HG02885 (cell line): ENCODE data around the gene RBP5.

Experiments
- ATAC-seq: cut with Tn5 transposase; IDR thresholded peaks from one replicate; pipeline ENCODE4 v1.9.1; 2021; ENCODE audit warnings: mild to moderate bottlenecking; ENCODE audit not compliant: unreplicated experiment, poor library complexity

RBP5 gene, protein sequence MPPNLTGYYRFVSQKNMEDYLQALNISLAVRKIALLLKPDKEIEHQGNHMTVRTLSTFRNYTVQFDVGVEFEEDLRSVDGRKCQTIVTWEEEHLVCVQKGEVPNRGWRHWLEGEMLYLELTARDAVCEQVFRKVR

DNA sequence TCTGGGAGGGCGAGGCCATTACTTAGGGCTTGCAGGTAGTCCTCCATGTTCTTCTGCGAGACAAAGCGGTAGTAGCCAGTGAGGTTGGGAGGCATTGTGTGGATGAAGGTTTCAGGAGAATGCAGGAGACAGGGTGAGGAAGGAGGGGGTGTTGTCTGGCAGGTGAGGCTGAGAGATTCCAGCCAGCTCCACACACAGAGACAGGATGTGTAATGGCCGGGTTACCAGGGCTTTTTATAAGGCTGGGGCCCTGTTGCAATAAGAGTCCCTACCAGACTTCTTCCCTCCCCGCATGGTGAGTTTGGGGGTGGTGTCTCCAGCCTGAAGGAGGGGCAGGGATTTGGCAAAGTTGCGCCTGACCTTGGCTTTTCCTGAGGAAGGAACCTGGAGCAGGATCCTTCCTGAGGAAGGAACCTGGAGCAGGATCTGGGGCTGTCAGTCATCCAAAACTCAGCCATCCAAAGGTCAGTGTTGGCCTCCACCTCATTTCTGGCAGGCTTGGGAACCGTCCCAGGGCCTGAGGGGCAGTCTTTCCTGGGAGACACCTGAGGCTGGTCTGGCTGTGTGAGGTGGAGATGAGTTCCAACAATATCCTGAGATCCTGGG is at the start of gene RBP5:
TSS of gene RBP5 (minus strand) at position 209 of the 606 bp plus-strand sequence. CDS start at position 95, 114 bp downstream.
- ATAC-seq: no peak

DNA sequence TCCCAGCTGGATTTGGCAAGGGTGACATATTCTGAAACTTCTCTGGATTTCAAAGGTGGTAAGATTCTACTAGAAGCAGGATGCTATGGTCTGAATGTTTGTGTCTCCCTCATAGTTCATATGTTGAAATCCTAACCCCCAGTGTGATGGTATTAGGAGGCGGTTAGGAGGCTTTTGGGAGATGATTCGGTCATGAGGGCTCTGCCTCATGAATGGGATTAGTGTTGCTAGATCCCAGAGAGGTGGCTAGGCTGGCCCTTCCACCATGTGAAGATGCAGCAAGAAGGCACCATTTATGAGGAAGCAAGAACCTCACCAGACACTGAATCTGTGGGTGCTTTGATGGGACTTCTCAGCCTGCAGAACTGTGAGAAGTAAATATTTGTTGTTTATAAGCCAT is 49.8 kb upstream of the RBP5 start:
- ATAC-seq: no peak

DNA sequence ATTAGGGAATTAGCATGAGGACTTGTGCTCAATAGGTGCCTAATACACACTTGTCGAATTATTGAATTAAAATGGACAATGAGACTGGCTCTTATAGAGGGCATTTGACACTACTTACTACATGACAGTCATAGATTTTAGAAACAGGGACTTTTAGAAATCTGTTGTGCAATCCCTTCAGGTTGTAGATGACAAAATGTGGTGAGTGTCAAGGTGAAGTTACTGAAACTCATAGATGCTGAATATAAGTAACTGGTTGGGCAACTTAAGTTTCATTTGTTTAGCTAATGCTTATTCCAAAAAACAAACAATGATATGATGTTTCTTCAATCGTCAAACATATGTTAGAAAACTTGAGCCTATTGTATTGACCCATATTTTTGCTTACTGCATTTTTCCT is 47.9 kb upstream of the RBP5 start:
- ATAC-seq: no peak

DNA sequence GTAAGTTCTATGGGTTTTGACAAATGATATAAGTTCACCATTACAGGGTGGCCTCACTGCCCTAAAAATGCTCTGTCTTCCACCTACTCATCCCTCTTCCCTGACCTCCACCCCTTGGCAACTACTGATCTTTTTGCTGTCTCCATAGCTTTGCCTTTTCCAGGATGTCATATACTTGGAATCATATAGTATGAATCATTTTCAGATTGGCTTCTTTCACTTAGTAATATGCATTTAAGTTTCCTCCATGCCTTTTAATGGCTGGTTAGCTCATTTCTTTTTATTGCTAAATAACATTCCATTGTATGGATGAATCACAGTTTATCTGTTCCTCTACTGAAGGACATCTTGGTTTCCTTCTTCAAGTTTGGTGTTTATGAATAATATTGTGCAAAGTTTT is 46.8 kb upstream of the RBP5 start:
- no peak for ATAC-seq

DNA sequence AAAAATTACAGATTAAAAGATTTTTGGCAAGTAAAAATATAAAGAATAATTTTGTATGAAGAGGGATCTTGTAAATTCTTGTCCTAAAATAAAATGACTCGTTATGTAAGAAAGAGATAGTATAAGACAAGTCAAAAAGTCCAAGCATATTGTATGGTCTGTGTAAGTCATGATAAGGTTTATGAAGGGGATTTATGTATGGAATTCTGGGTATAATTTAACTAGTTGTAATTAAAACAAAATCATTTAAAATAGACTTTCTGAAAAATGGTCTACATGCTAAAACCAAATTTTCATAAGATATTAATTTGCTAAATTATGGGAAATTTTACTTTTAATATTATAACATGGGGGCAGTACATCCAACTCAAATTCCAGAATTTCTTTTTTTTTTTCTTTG is 43.2 kb upstream of the RBP5 start:
- ATAC-seq: no peak

DNA sequence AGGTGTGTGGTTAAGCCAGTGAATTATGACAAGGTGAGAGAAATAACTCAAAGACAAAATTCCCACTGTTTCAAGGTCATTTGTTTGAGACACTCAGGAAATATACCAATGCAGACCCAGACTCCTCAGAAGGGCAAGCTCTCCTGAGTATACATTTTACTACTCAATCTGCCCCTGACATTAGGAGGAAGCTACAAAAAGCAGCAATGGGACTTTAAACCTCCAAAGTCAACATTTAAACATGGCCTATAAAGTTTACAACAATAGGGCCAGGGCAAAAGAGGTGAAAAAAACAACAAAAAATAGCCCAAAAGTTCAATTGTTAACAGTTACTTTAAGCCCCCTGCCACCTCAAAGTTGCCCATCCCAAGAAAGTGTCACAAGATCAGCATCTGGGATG is 41.3 kb upstream of the RBP5 start:
- no peak for ATAC-seq

DNA sequence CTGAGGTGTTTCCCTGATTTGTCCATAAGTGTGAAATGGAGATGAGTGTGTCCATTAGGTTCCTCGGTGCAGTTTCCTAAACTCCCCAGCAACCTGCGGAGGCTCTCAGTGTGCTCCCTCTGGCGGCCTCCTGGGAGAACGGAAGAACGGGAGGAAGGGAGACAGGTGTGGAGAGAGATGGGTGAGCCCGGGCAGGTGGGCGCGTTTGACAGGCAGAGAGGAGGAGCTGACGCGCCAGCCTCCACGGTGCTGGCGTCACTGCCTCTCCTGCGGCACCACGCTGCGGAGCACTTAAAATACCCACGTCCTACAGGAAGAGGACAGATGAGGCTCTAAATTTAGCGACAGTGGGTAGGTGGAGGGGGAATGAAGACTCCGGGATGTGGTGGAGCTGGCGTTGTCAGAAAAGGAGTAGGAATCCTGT is 34.0 kb upstream of the RBP5 start:
- no peak for ATAC-seq

DNA sequence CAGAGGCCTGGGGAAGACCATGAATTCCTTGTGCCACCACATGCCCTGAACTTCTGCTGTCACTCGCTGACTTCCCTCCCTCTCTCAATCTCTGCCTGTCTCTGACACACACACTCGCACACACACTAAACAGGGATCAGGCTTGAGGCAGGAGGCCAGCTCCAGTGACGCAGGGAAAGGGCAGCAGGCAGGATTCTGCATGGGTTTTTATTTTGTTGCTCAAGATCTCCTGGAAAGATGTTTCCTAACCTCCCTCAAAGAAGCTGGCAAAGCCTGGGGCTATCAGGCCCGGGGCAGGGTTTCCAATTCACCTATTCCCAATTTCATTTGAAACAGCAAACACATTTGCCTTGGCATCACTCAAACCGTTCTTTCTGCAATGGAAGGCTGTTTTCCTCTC is 33.1 kb upstream of the RBP5 start:
- no peak for ATAC-seq

DNA sequence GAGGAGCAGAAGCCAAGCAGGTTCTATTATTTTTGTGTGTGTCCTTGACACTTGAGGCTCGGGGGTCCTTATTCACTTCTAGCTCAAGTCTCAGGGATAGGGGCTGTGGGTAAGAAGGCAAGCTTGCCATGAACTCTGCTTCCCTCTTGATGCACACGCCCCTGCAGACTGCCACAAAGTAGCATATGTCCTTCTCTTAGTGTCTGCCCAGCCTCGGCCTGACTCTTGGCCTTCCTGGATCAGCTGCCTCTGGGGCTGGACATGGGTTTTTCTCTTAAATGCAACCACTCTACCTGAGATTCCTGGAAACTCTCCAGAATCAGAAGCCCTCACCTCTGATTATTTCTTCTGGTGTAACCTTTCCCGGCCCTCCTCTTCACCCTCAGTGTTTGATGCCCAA is 32.6 kb upstream of the RBP5 start:
- no peak for ATAC-seq

DNA sequence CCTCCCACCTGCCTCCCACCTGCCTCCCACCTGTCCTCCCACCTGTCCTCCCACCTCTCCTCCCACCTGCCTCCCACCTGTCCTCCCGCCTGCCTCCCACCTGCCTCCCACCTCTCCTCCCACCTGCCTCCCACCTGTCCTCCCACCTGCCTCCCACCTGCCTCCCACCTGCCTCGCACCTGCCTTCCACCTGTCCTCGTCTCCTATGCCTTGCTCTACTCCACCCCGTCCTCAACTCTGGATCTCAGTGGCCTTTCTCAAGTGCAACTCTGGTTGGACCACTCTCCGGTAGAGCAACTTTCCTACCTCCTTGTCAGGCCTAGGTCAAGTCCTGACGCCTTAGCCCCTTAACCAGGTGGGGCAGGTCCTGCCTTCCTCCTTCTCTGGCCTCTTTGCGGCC is 31.5 kb upstream of the RBP5 start:
- ATAC-seq: no peak

DNA sequence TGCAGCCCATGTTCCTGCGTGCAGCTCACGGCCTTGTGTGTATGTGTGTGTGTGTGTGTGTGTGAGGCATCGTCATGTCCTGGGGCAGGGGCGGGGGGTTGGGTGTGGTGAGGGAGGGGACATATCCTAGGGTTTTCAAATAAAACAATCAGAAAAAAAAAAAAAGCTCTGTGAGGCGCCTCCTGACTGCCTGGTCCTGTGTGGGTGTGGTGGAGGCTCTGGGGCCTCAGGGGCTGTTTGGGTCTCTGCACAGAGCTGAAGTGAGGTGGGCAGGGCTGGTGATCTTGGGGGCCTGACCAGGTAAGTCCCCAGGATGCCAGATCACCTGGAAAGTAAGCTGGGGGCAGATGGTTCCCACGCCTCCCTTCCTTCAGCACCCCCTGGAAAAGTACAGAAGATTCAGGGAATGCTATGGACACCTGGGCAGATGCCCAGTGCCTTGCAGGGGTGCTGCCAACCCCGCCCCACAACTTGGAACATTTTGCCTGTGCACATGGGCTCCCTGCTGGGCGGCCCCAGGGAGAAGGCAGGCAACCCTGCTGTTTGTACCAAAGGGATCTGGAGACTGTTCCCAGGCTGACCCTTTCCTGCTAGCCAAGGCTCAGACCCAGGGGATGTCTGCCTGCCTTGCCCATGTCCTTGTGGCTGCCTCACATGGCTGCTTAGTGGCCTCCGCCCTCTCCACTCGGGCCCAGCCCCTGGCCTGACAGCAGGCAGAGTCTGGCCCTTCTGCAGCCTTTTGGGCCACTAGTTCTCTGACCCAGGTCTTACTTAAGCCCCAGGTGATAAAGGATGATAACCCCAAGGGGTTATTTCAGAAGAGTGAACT is 30.3 kb upstream of the RBP5 start:
- no peak for ATAC-seq

DNA sequence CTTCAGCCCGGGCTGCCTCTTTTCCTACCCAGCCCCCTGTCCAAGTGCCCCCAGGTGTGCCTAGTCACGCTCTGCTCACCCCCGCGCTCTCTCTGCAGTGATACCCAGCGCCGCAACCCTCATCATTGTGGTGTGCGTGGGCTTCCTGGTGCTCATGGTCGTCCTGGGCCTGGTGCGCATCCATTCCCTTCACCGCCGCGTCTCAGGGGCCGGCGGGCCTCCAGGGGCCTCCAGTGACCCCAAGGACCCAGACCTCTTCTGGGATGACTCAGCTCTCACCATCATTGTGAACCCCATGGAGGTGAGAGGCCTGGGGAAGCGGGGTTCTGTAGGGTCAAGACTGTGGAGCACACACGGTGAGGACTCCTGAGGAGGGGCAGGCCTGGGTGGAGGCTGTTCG is 28.7 kb upstream of the RBP5 start:
- no peak for ATAC-seq

DNA sequence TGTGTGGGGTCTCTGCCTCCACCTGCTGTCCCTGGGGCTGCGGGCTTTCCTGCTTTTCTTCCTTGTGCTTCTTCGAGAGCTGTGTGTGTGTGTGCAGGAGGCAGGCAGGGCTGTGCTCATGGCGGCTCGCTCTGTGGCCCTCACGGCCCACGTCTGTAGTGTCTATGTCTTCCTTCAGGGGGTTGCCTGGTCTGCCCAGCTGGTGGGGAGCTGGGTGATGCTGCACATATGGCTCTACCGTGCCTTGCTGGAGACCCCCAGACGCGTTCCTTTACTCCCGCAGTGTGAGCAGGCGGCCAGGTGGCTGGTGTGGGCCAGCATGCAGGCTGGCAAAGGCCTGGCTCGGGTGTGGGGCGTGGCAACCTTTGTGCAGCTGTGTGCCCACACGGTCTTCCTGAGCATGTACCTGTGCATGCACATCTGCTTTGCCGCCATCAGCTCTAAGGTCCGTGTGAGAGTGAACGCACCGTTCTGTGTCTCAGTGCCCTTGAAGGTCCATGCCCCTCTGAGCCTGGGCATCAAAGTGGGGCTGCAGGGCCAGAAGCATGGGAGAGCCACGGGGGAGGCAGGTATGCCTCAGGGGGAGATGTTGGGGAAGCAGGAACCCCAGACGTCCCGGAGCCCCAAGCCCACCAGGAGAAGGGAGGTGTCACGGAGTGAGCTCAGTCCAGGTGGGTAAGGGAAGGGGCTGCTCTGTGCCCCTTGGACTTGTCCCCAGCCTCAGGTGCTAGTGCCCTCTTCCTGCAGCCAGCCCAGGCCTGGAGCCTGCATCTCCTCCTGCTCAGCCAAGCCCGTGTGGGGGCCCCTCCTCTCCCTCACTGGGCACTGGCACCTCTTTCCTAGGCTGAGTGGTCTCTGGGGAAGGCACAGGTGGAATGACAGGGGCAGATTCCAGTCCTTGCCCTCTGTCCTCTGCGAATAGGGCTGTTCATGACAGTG is 27.8 kb upstream of the RBP5 start:
- ATAC-seq: no peak

DNA sequence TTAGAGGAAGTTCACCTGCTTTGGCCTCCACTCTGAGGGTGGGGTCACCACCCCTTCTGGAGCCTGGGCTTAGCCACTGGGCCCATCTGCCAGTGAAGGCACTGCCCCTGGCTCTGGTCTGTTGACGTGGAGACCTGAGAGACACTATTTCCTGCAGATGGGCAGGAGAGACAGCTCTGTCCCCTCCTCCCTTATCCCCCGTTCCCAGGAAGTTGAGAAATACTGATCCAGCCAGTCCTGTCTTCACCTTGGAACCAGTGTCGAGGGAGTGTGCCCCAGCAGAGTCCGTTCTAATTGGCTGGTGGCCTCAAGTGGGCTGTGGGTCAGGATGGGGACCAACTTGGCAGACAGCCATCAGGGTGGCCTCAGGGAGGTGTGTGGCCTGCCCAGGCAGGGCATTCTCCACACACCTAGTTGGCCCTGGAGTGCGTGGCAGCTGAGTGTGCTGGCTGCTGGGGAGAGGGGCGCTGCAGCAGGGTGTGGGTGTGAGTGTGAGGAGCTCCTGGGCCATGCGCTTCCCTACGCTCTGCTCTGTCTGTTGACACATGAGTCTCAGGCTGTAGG is 26.9 kb upstream of the RBP5 start:
- no peak for ATAC-seq

DNA sequence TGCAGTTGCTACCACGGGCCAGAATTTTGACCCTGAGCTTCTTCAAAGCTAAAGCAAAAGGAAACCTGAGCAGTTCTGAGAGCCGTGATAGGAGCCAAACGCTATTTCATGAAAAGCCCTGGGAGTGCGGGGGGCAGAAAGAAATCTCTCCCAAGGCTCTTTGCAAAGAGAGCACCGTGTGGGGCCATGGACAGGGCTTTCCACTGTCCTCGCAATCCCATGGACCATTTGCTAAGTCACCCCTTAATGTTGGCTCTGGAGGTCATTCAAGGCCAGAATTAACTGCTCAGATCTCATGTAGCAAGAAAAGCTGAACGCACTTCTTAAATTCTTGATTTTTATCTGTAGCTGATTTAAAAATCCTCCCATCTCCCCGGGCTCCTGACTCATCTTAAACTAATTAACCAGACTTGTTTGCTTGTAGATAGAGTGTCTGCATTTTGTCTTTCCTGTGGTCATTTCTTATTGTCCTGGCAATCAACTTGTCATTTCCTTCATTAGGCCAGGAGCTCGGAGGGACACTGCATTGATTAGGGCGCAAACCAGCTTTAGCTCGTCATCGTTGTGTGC is 26.3 kb upstream of the RBP5 start:
- no peak for ATAC-seq

DNA sequence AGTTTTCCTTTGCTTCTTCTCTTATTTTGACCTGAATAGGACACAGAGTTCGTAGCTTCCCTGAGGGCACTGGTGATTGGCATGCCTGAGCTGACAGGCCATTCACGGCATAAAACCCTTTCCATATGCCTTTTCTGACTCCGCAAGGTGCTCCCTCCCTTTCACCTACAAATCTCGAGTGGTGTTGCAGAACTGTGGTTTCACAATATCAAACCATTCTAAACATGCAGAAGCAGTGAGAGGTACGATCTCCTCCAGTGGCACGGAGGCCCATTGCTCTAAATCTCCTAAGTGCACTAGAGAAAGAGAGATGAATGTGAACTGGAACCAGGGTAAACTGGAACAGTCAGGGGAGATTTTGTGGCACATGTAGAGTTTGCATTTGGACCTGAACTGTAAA is 25.4 kb upstream of the RBP5 start:
- no peak for ATAC-seq

DNA sequence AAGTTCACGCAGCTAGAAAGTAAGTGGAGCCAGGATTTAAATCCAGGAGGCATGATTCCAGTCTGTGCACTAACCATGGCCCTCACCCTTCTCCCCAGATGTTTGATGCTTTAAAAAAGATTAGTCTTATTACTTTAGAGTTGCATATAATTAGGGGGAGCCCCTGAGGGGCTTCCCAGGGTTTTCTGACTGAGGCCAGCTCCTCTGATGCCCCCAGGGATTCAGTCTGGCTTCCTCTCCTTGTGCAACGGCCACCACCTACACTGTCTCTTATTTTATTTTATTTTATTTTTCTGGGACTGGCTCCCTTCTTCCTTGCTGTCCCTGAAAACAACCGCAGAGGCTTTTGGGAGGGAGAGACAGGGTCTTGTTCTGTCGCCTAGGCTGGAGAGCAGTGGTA is 24.1 kb upstream of the RBP5 start:
- ATAC-seq: no peak

DNA sequence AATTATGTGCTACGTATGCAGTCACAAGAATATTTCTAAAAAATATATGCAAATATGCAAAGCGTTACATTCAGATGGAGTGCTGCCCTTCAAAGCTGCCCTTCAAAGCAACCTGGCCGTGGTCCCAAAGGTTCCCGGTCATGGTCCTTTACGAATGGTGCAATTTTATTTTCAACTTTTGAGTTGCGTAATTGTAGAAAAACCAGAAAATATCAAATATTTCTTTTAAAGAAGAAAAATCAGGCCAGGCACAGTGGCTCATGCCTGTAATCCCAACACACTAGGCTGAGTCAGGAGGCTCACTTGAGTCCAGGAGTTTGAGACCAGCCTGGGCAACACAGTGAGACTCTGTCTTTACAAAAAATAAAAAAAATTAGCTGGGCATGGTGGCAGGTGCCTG is 22.8 kb upstream of the RBP5 start:
- no peak for ATAC-seq

DNA sequence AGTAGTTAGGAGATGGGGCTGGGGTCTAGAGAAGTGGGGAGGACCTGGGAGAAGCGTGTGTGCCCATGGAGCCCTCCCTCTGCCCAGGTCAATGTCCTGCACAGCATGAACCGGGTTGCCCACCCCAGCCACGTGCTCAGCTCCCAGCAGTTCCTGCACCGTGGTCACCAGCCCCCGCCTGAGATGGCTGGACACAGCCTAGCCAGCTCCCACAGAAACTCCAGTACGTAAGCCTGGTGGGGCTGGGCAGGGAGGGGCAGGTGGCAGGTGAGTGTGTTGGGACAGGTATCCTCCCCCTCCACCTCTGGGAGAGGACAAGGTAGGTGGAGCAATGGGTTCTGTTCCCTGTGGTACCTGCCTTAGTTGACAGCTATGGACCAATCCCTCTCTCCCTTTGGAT is 22.2 kb upstream of the RBP5 start:
- no peak for ATAC-seq

DNA sequence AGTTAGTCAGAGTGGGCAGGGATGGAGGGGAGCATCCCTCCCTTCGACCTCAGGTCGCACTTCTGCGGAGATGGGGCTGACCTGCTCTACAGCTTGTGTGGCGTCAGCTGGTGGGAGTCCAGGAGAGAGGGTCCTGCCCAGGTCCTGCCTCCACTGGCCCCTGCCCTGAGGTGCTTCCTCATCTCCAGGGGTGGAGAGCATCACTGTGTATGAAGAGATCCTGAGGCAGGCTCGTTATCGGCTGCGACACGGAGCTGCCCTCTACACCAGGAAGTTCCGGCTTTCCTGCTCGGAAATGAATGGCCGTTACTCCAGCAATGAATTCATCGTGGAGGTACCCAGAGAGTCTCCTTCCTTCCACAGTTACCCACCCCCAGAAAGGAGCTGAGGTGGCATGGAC is 21.7 kb upstream of the RBP5 start:
- ATAC-seq: no peak
